ENCODE results near the gene FAM53A. TPM values are rescaled to one million over a fixed set of nuclear protein-coding genes. Genes with fewer than 3 reads are reported as not detected.

Gene FAM53A
- total and polyA plus RNA-seq, 10 of the 15 experiments (the other 5 are each of a cell fraction or from before 2014, with no cell fraction given) = 0.02 to 0.87 (median 0.38) TPM; not detected in 2

DNA sequence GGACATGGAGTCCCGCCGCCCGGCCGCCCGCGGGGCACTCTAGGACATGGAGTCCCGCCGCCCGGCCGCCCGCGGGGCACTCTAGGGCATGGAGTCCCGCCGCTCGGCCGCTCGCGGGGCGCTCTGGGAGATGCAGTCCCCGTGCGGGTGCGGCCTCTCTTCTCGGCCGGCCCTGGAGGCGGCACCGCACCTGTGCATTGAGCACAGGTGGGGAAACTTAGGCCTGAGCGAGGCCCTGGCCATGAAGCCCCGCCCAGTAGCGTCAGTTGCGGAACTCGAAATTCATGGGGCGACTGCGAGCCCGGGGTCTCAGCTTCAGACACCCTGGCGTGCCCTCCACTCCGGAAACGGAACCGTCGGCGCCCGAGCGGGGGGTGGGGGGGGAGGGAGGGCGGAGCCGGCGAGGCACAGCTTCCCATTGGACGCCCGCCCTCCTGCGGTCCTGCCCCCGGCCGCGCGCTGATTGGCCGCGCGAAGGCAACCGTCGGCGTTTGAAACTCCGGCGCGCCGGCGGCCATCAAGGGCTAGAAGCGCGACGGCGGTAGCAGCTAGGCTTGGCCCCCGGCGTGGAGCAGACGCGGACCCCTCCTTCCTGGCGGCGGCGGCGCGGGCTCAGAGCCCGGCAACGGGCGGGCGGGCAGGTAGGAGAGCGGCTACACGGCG lies 37.0 kb upstream of the FAM53A start, which contains the start of the genes TACC3 and TMEM129 (continued):
- TF ChIP-seq, protein P1, sequence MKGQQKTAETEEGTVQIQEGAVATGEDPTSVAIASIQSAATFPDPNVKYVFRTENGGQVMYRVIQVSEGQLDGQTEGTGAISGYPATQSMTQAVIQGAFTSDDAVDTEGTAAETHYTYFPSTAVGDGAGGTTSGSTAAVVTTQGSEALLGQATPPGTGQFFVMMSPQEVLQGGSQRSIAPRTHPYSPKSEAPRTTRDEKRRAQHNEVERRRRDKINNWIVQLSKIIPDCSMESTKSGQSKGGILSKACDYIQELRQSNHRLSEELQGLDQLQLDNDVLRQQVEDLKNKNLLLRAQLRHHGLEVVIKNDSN (IDR thresholded peaks at IDR 0.05; ENCODE audit: borderline replicate concordance, extremely low read length, insufficient read depth, low read depth, low read length) = no peak
- TF ChIP-seq PAX5 (IDR thresholded peaks at IDR 0.05; ENCODE audit: borderline replicate concordance, low read depth, low read length) (peak; percentile 11; the same call in 1 of the 2 replicates), KAT2A (conservative IDR thresholded peaks at IDR 0.05; ENCODE audit: control insufficient read depth, low read depth, low read length) (no peak), SPI1 (IDR thresholded peaks at IDR 0.05; ENCODE audit: borderline replicate concordance, insufficient read depth, low read depth, low read length) (no peak), LARP7 (IDR thresholded peaks at IDR 0.05) (no peak), ZNF207 (IDR thresholded peaks at IDR 0.05; ENCODE audit: borderline replicate concordance) (no peak), SMAD5 (IDR thresholded peaks at IDR 0.05; ENCODE audit: low read depth) (no peak), FOXK2 (IDR thresholded peaks at IDR 0.05) (no peak), SIX5 (IDR thresholded peaks at IDR 0.05; ENCODE audit: low read depth, low read length, severe bottlenecking) (peak; percentile 62), TARDBP (IDR thresholded peaks at IDR 0.05; ENCODE audit: borderline replicate concordance) (peak; percentile 78; the same call in 1 of the 2 replicates), TCF12 (IDR thresholded peaks at IDR 0.05; ENCODE audit: low read depth, low read length) (peak; percentile 75; the same call in 1 of the 2 replicates), ESRRA (IDR thresholded peaks at IDR 0.05; ENCODE audit: low read length) (no peak), SRF (IDR thresholded peaks at IDR 0.05; ENCODE audit: low read depth in 2 of 2, low read length in 2 of 2) (peak in 1 of 2 experiments; percentile 30; a peak in 1 of 4 replicates), RUNX3 (IDR thresholded peaks at IDR 0.05; ENCODE audit: low read length) (no peak), ZNF384 (IDR thresholded peaks at IDR 0.05; ENCODE audit: borderline replicate concordance, low read depth, low read length) (no peak), EED (IDR thresholded peaks at IDR 0.05; ENCODE audit: low read depth) (no peak), CEBPB (IDR thresholded peaks at IDR 0.05; ENCODE audit: borderline replicate concordance in 1 of 2, low read depth in 2 of 2, low read length in 2 of 2) (no peak), GABPA (IDR thresholded peaks at IDR 0.05; ENCODE audit: low read depth) (no peak), ZNF24 (IDR thresholded peaks at IDR 0.05) (no peak)
- TF ChIP-seq, protein P2, sequence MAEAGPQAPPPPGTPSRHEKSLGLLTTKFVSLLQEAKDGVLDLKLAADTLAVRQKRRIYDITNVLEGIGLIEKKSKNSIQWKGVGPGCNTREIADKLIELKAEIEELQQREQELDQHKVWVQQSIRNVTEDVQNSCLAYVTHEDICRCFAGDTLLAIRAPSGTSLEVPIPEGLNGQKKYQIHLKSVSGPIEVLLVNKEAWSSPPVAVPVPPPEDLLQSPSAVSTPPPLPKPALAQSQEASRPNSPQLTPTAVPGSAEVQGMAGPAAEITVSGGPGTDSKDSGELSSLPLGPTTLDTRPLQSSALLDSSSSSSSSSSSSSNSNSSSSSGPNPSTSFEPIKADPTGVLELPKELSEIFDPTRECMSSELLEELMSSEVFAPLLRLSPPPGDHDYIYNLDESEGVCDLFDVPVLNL (IDR thresholded peaks at IDR 0.05; ENCODE audit: low read depth, low read length) = peak; percentile 93
- TF ChIP-seq, protein P3, sequence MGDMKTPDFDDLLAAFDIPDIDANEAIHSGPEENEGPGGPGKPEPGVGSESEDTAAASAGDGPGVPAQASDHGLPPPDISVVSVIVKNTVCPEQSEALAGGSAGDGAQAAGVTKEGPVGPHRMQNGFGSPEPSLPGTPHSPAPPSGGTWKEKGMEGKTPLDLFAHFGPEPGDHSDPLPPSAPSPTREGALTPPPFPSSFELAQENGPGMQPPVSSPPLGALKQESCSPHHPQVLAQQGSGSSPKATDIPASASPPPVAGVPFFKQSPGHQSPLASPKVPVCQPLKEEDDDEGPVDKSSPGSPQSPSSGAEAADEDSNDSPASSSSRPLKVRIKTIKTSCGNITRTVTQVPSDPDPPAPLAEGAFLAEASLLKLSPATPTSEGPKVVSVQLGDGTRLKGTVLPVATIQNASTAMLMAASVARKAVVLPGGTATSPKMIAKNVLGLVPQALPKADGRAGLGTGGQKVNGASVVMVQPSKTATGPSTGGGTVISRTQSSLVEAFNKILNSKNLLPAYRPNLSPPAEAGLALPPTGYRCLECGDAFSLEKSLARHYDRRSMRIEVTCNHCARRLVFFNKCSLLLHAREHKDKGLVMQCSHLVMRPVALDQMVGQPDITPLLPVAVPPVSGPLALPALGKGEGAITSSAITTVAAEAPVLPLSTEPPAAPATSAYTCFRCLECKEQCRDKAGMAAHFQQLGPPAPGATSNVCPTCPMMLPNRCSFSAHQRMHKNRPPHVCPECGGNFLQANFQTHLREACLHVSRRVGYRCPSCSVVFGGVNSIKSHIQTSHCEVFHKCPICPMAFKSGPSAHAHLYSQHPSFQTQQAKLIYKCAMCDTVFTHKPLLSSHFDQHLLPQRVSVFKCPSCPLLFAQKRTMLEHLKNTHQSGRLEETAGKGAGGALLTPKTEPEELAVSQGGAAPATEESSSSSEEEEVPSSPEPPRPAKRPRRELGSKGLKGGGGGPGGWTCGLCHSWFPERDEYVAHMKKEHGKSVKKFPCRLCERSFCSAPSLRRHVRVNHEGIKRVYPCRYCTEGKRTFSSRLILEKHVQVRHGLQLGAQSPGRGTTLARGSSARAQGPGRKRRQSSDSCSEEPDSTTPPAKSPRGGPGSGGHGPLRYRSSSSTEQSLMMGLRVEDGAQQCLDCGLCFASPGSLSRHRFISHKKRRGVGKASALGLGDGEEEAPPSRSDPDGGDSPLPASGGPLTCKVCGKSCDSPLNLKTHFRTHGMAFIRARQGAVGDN (IDR thresholded peaks at IDR 0.05) = no peak
- TF ChIP-seq, protein P4, sequence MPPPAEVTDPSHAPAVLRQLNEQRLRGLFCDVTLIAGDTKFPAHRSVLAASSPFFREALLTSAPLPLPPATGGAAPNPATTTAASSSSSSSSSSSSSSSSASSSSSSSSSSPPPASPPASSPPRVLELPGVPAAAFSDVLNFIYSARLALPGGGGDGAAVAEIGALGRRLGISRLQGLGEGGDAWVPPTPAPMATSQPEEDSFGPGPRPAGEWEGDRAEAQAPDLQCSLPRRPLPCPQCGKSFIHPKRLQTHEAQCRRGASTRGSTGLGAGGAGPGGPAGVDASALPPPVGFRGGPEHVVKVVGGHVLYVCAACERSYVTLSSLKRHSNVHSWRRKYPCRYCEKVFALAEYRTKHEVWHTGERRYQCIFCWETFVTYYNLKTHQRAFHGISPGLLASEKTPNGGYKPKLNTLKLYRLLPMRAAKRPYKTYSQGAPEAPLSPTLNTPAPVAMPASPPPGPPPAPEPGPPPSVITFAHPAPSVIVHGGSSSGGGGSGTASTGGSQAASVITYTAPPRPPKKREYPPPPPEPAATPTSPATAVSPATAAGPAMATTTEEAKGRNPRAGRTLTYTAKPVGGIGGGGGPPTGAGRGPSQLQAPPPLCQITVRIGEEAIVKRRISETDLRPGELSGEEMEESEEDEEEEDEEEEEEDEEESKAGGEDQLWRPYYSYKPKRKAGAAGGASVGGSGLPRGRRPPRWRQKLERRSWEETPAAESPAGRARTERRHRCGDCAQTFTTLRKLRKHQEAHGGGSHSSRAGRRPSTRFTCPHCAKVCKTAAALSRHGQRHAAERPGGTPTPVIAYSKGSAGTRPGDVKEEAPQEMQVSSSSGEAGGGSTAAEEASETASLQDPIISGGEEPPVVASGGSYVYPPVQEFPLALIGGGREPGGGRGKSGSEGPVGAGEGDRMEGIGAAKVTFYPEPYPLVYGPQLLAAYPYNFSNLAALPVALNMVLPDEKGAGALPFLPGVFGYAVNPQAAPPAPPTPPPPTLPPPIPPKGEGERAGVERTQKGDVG (CRISPR knock-in tag; IDR thresholded peaks at IDR 0.05) = no peak

Measured in GM12878 (cell line).